HG02588 (cell line): ENCODE measurements around the gene CAPN15.

Experiments used
- ATAC-seq: cut with Tn5 transposase; IDR thresholded peaks from one replicate; pipeline ENCODE4 v1.9.1; 2021; ENCODE audit warnings: mild to moderate bottlenecking, moderate library complexity; ENCODE audit not compliant: unreplicated experiment

The CAPN15 gene

GRCh38 chr16:540645-541340, 13.3 kb downstream of the CAPN15 start:
- no peak for ATAC-seq

- ATAC-seq = no peak
Observed at GRCh38 chr16:543301-544164, 16.0 kb downstream of the CAPN15 start.

GRCh38 chr16:544517-544916, 17.0 kb downstream of the CAPN15 start:
- ATAC-seq = no peak

- no peak for ATAC-seq
Observed at GRCh38 chr16:546909-547770, 19.6 kb downstream of the CAPN15 start.

- ATAC-seq = no peak
Observed at GRCh38 chr16:548586-548985, 21.1 kb downstream of the CAPN15 start.

GRCh38 chr16:549544-550263, 22.2 kb downstream of the CAPN15 start:
- no peak for ATAC-seq

GRCh38 chr16:551210-551609, 23.7 kb downstream of the CAPN15 start:
- no peak for ATAC-seq

- no peak for ATAC-seq
Observed at GRCh38 chr16:552171-552570, 24.7 kb downstream of the CAPN15 start.

GRCh38 chr16:553601-554296, 26.2 kb downstream of the CAPN15 start:
- ATAC-seq = no peak

GRCh38 chr16:554297-554621, 26.7 kb downstream of the CAPN15 start:
- no peak for ATAC-seq

- no peak for ATAC-seq
Observed at GRCh38 chr16:554640-555365, 27.3 kb downstream of the CAPN15 start.

GRCh38 chr16:555528-556473, 28.3 kb downstream of the CAPN15 start:
- no peak for ATAC-seq

GRCh38 chr16:556474-557173, 29.1 kb downstream of the CAPN15 start:
- ATAC-seq = no peak

- ATAC-seq = no peak
Observed at GRCh38 chr16:557463-558297, 30.2 kb downstream of the CAPN15 start.

- no peak for ATAC-seq
Observed at GRCh38 chr16:558298-559020, 30.9 kb downstream of the CAPN15 start.

- no peak for ATAC-seq
Observed at GRCh38 chr16:559021-559380, 31.5 kb downstream of the CAPN15 start.
